Hepatocyte (in vitro differentiated cells): ENCODE data around the gene SLC6A12. TPM values are rescaled to one million over a fixed set of nuclear protein-coding genes. Genes with fewer than 3 reads are reported as not detected.

Experiments used
- DNase-seq: peaks from one replicate; pipeline ENCODE4 v3.0.0-alpha.2; 2016; ENCODE audit warnings: low spot score
- H2AFZ ChIP-seq: fragments of 200-600 bp; sonication (generic); 2 replicates; pipeline ENCODE4 v1.6.0; 2016; ENCODE audit warnings: antibody characterized with exemption, mild to moderate bottlenecking
- H3K27ac ChIP-seq: fragments of 200-600 bp; sonication (generic); 2 replicates; pipeline ENCODE4 v1.5.1; 2016; ENCODE audit warnings: mild to moderate bottlenecking
- H3K27me3 ChIP-seq: fragments of 200-600 bp; sonication (generic); 2 replicates; pipeline ENCODE4 v1.6.1; 2016
- H3K36me3 ChIP-seq: fragments of 200-600 bp; sonication (generic); replicated peaks from 2 replicates; pipeline ENCODE4 v1.5.1; 2016; ENCODE audit warnings: low read depth; ENCODE audit not compliant: insufficient read depth
- H3K4me1 ChIP-seq: fragments of 200-600 bp; sonication (generic); 2 replicates; pipeline ENCODE4 v1.5.1; 2016; ENCODE audit warnings: mild to moderate bottlenecking, moderate library complexity; ENCODE audit not compliant: insufficient read depth
- H3K4me2 ChIP-seq: fragments of 200-600 bp; sonication (generic); 2 replicates; pipeline ENCODE4 v1.6.0; 2016
- H3K4me3 ChIP-seq: fragments of 200-600 bp; sonication (generic); 2 replicates; pipeline ENCODE4 v1.5.1; 2016; ENCODE audit warnings: mild to moderate bottlenecking
- H3K79me2 ChIP-seq: fragments of 200-600 bp; sonication (generic); 2 replicates; pipeline ENCODE4 v1.6.0; 2017; ENCODE audit warnings: mild to moderate bottlenecking
- H3K9me2 ChIP-seq: fragments of 200-600 bp; sonication (generic); replicated peaks from 2 replicates; pipeline ENCODE4 v1.6.0; 2017; ENCODE audit warnings: mild to moderate bottlenecking; ENCODE audit not compliant: insufficient read depth
- H3K9me3 ChIP-seq: fragments of 200-600 bp; sonication (generic); 2 replicates; pipeline ENCODE4 v1.5.1; 2016; ENCODE audit warnings: low read depth, mild to moderate bottlenecking
- H4K20me1 ChIP-seq: fragments of 200-600 bp; sonication (generic); 2 replicates; pipeline ENCODE4 v1.6.0; 2016; ENCODE audit warnings: mild to moderate bottlenecking; ENCODE audit not compliant: insufficient read depth, poor library complexity, severe bottlenecking
- EZH2 ChIP-seq: fragments of 200-600 bp; sonication (generic); IDR thresholded peaks from 2 replicates; pipeline ENCODE4 v1.6.1; 2016; ENCODE audit warnings: antibody characterized with exemption, mild to moderate bottlenecking, borderline replicate concordance
- EZH2phosphoT487 ChIP-seq: fragments of 200-600 bp; sonication (generic); IDR thresholded peaks from one replicate; pipeline ENCODE4 v1.6.1; 2018; ENCODE audit warnings: antibody characterized with exemption, mild to moderate bottlenecking, low read depth, moderate library complexity; ENCODE audit not compliant: unreplicated experiment, severe bottlenecking
- WGBS: methylation state at CpG from one replicate; pipeline ENCODE4 v1.1.6; 2016; ENCODE audit warnings: low lambda C conversion rate; ENCODE audit errors: missing lambda C conversion rate; 5-methylcytosine and 5-hydroxymethylcytosine counted together
- polyA plus RNA-seq: library from polyadenylated mRNA; unstranded; fragments of >200 nt; fragmentation: Nextera tagmentation; extraction: Ambion mirVana; gene quantifications from 2 replicates; pipeline ENCODE4 v1.2.1, GENCODE V29; 2016
- total RNA-seq: library from RNA; depleted of rRNA; stranded (reverse); fragments of >200 nt; gene quantifications from 2 replicates; pipeline ENCODE4 v1.2.3, GENCODE V29; 2014
- TF ChIP-seq, protein P1 (sequence below): fragments of 200-600 bp; sonication (generic); IDR thresholded peaks from 2 replicates; pipeline ENCODE4 v1.5.1; 2016; ENCODE audit warnings: antibody characterized with exemption, mild to moderate bottlenecking; ENCODE audit not compliant: poor library complexity

Gene SLC6A12
- total and polyA plus RNA-seq, 2 experiments from 2014 or later: 6.1 to 7.9 TPM

DNA sequence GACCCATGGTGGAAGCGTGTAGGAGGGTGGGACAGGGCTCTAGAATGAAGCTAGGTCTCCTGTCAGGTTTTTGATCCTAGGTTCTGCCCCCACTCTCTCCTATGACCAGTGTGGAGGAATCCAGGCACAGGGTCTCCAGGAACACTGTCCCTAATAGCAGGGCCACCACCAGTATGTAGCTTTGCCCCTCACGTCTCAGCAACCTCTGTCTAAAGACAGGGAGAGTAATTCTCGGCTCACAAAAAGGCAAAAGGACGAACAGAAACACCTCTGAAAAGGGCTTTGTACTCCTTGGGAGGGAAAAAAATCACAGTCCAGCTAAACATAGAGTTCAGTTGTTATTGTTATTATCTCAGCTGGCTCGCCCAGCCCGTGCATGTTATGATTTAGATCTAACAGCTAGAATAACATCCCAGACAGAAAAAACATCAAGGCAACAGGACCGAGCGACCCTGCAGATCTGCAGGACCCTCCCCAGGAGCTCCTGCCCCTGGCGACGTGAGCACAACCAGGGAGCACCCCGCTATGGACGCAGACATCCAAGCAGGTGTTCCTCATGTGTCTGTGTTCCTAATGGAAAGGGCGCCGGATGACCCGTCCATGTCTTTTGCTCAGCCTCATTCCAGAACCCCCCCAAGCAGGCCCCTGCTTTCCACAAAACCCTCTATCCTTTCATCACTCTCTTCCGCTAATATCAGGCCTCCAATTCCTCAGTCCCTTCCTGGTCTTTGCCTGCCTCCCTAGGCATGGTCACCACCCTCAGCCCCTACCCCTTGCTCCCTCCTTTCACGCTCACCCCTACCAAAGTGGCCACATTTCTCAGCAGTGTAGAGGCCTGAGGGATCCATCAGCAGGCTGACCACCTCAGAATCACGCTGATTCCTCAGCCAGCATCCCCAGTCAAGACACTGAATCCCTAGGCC, 14.2 kb upstream of the SLC6A12 start:
- 90% methylated on average over 18 of the region's 18 CpGs for WGBS
- Histone ChIP-seq H2AFZ (no peak overlapping the region), H3K9me2 (no peaks in the 10 kb centered on the region), H3K27ac (no peak overlapping the region), H3K36me3 (no peaks in the 10 kb centered on the region), H3K4me2 (no peak overlapping the region), H3K4me3 (no peak overlapping the region), H3K27me3 (no peaks in the 10 kb centered on the region), H3K79me2 (no peaks in the 10 kb centered on the region), H3K4me1 (no peaks in the 10 kb centered on the region), H3K9me3 (no peaks in the 10 kb centered on the region), H4K20me1 (no peaks in the 10 kb centered on the region)
- DNase-seq: no peak
- TF ChIP-seq EZH2 (no peak), EZH2phosphoT487 (no peak)
- TF ChIP-seq, protein P1, sequence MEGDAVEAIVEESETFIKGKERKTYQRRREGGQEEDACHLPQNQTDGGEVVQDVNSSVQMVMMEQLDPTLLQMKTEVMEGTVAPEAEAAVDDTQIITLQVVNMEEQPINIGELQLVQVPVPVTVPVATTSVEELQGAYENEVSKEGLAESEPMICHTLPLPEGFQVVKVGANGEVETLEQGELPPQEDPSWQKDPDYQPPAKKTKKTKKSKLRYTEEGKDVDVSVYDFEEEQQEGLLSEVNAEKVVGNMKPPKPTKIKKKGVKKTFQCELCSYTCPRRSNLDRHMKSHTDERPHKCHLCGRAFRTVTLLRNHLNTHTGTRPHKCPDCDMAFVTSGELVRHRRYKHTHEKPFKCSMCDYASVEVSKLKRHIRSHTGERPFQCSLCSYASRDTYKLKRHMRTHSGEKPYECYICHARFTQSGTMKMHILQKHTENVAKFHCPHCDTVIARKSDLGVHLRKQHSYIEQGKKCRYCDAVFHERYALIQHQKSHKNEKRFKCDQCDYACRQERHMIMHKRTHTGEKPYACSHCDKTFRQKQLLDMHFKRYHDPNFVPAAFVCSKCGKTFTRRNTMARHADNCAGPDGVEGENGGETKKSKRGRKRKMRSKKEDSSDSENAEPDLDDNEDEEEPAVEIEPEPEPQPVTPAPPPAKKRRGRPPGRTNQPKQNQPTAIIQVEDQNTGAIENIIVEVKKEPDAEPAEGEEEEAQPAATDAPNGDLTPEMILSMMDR: no peak

DNA sequence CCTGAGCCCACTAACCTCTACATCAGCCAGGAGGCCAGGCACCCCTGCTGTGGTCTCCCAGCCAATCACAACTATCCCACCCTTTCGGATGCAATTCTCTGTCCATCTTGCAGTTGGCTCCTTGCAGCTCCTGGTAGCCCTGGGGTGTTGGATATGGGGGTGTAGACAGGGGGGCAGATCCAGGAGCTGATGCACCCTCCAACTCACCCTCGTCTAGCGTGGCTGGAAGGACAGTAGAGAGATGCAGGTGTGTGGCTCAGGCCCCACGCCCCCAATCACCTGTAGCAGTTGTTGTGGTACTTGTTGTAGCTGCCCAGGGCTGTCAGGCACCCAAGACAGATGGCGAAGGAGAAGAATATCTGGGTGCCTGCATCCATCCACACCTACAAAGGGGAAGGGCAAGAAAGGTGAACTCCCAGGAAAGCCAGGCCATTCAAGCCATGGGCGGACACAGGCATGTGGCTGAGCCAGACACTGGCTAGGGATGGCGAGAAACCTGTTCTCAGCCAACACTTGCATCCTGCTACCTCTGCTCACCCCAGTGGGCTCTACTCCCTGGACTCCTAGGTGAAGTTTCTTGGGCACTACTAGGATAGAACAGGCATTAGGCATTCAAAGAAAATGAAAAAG, 13.4 kb upstream of the SLC6A12 start:
- 96% methylated on average over 7 of the region's 7 CpGs for WGBS
- Histone ChIP-seq H3K27ac (no peak overlapping the region), H3K9me3 (no peaks in the 10 kb centered on the region), H4K20me1 (no peaks in the 10 kb centered on the region), H3K27me3 (no peaks in the 10 kb centered on the region), H2AFZ (no peak overlapping the region), H3K36me3 (no peaks in the 10 kb centered on the region), H3K4me1 (no peaks in the 10 kb centered on the region), H3K9me2 (no peaks in the 10 kb centered on the region), H3K79me2 (no peaks in the 10 kb centered on the region), H3K4me3 (no peak overlapping the region), H3K4me2 (no peak overlapping the region)
- TF ChIP-seq, protein P1: no peak
- no peak for TF ChIP-seq EZH2
- TF ChIP-seq EZH2phosphoT487: no peak
- no peak for DNase-seq

DNA sequence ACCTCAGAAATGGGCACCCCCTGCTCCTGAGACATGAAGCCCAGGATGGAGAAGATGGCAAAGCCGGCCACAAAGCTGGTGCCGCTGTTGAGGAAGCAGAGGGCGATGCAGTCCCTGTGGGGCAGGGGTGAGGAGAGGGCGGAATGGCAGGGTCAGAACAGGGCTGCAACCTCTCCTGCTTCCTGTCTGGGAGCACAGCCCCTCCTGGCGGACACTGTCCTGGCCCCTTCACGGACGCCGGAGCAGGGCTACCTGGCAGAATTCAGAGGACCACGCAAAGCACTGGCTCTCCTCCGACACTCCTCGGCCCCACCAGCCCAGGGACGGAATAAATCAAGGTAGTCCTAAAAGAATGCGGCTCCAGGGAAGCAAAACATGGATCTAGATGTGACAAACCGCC, 12.4 kb upstream of the SLC6A12 start:
- H3K4me2 ChIP-seq: no peak overlapping the region
- no peaks in the 10 kb centered on the region for H4K20me1 ChIP-seq
- TF ChIP-seq EZH2phosphoT487 (no peak), EZH2 (no peak)
- TF ChIP-seq, protein P1: no peak
- H3K27ac ChIP-seq: no peak overlapping the region
- H3K9me2 ChIP-seq: no peaks in the 10 kb centered on the region
- no peak overlapping the region for H3K4me3 ChIP-seq
- H2AFZ ChIP-seq: no peak overlapping the region
- H3K36me3 ChIP-seq: no peaks in the 10 kb centered on the region
- H3K9me3 ChIP-seq: no peaks in the 10 kb centered on the region
- H3K79me2 ChIP-seq: no peaks in the 10 kb centered on the region
- no peaks in the 10 kb centered on the region for H3K4me1 ChIP-seq
- H3K27me3 ChIP-seq: no peaks in the 10 kb centered on the region
- 84% methylated on average over 14 of the region's 14 CpGs for WGBS
- no peak for DNase-seq
